Liver (tissue), 9 donors: ENCODE data around the gene IGSF6. TPM values are rescaled to one million over a fixed set of nuclear protein-coding genes. Genes with fewer than 3 reads are reported as not detected.

Experiments
- DNase-seq: peaks from one replicate; pipeline ENCODE4 v3.0.0-alpha.2; 2017; ENCODE audit warnings: low spot score
- H3K27ac ChIP-seq, 2 donors: one replicate each; pipeline ENCODE4 v1.7.0; 2013; ENCODE audit warnings: inconsistent platforms in 2 of 2, low read length in 2 of 2, control low read depth in 1 of 2, low read depth in 1 of 2, mild to moderate bottlenecking in 1 of 2
- H3K27me3 ChIP-seq, 4 donors: one replicate each; pipeline versions ENCODE4 v1.6.1 to v1.7.0; 2013; ENCODE audit warnings: low read length in 3 of 4, inconsistent platforms in 1 of 4, mild to moderate bottlenecking in 1 of 4, moderate library complexity in 1 of 4; ENCODE audit not compliant: control insufficient read depth in 4 of 4, insufficient read depth in 4 of 4
- H3K36me3 ChIP-seq, 4 donors: one replicate each; pipeline versions ENCODE4 v1.6.1 to v1.7.0; 2013; ENCODE audit warnings: low read length in 3 of 4, mild to moderate bottlenecking in 3 of 4, low read depth in 1 of 4, moderate library complexity in 1 of 4; ENCODE audit not compliant: control insufficient read depth in 4 of 4, insufficient read depth in 3 of 4
- H3K4me1 ChIP-seq, 4 donors: one replicate each; pipeline versions ENCODE4 v1.6.1 to v1.7.0; 2013; ENCODE audit warnings: low read length in 3 of 4, mild to moderate bottlenecking in 3 of 4, moderate library complexity in 1 of 4; ENCODE audit not compliant: control insufficient read depth in 4 of 4, insufficient read depth in 4 of 4
- H3K4me3 ChIP-seq, 3 donors: one replicate each; pipeline versions ENCODE4 v1.6.1 to v1.7.0; 2013; ENCODE audit warnings: low read length in 3 of 3, control low read depth in 1 of 3, low read depth in 1 of 3, mild to moderate bottlenecking in 1 of 3
- H3K9ac ChIP-seq, 2 donors: one replicate each; pipeline ENCODE4 v1.7.0; 2013; ENCODE audit warnings: low read length in 2 of 2, mild to moderate bottlenecking in 2 of 2, moderate library complexity in 2 of 2, control low read depth in 1 of 2, low read depth in 1 of 2
- H3K9me3 ChIP-seq, 4 donors: one replicate each; pipeline versions ENCODE4 v1.6.1 to v1.7.0; 2013; ENCODE audit warnings: low read length in 3 of 4; ENCODE audit not compliant: control insufficient read depth in 4 of 4
- ATF3 ChIP-seq: IDR thresholded peaks from 2 replicates; pipeline ENCODE4 v1.6.1; 2016; ENCODE audit warnings: antibody characterized with exemption
- CTCF ChIP-seq: fragments of 150-350 bp; IDR thresholded peaks from 2 replicates; pipeline ENCODE4 v1.5.1; 2017; ENCODE audit warnings: improper control_type of control experiment, low read depth, low read length; ENCODE audit not compliant: missing input control
- EGR1 ChIP-seq, 2 donors: IDR thresholded peaks; 2 replicates each; pipeline ENCODE4 v1.6.1; 2016 to 2018; ENCODE audit warnings: antibody characterized with exemption in 2 of 2, low read depth in 2 of 2
- FOXA1 ChIP-seq: IDR thresholded peaks from 2 replicates; pipeline ENCODE4 v1.6.1; 2016; ENCODE audit warnings: antibody characterized with exemption
- FOXA2 ChIP-seq: IDR thresholded peaks from 2 replicates; pipeline ENCODE4 v1.6.1; 2016; ENCODE audit warnings: antibody characterized with exemption
- GABPA ChIP-seq, 2 donors: IDR thresholded peaks in 1 of 2; conservative IDR thresholded peaks in 1 of 2; 2 replicates each; pipeline ENCODE4 v1.6.1; 2016; ENCODE audit warnings: antibody characterized with exemption in 2 of 2, mild to moderate bottlenecking in 1 of 2, moderate library complexity in 1 of 2
- HNF4A ChIP-seq, 2 donors: conservative IDR thresholded peaks; 2 replicates each; pipeline ENCODE4 v1.6.1; 2016; ENCODE audit warnings: antibody characterized with exemption in 2 of 2, mild to moderate bottlenecking in 2 of 2
- HNF4G ChIP-seq: IDR thresholded peaks from 2 replicates; pipeline ENCODE4 v1.6.1; 2016; ENCODE audit warnings: antibody characterized with exemption
- JUND ChIP-seq, 2 donors: IDR thresholded peaks; 2 replicates each; pipeline ENCODE4 v1.6.1; 2016; ENCODE audit warnings: antibody characterized with exemption in 2 of 2
- MAX ChIP-seq: IDR thresholded peaks from 2 replicates; pipeline ENCODE4 v1.6.1; 2016; ENCODE audit warnings: antibody characterized with exemption
- NR2F2 ChIP-seq: IDR thresholded peaks from 2 replicates; pipeline ENCODE4 v1.6.1; 2016; ENCODE audit warnings: antibody characterized with exemption
- RAD21 ChIP-seq, 2 donors: IDR thresholded peaks; 2 replicates each; pipeline ENCODE4 v1.6.1; 2016; ENCODE audit warnings: antibody characterized with exemption in 2 of 2, mild to moderate bottlenecking in 2 of 2
- REST ChIP-seq: IDR thresholded peaks from 2 replicates; pipeline ENCODE4 v1.6.1; 2016; ENCODE audit warnings: antibody characterized with exemption, mild to moderate bottlenecking
- RXRA ChIP-seq, 2 donors: IDR thresholded peaks; 2 replicates each; pipeline ENCODE4 v1.6.1; 2017 to 2018; ENCODE audit warnings: antibody characterized with exemption in 2 of 2, mild to moderate bottlenecking in 1 of 2
- SP1 ChIP-seq: IDR thresholded peaks from 2 replicates; pipeline ENCODE4 v1.6.1; 2018; ENCODE audit warnings: antibody characterized with exemption, mild to moderate bottlenecking
- TAF1 ChIP-seq: conservative IDR thresholded peaks from 2 replicates; pipeline ENCODE4 v1.6.1; 2016; ENCODE audit warnings: antibody characterized with exemption, mild to moderate bottlenecking
- YY1 ChIP-seq: IDR thresholded peaks from 2 replicates; pipeline ENCODE4 v1.6.1; 2016; ENCODE audit warnings: antibody characterized with exemption, mild to moderate bottlenecking
- ZBTB33 ChIP-seq: IDR thresholded peaks from 2 replicates; pipeline ENCODE4 v1.6.1; 2016; ENCODE audit warnings: antibody characterized with exemption
- WGBS: extraction: QIAGEN DNeasy Blood & Tissue Kit; methylation state at CpG from one replicate; pipeline ENCODE4 v1.1.7; 2013; 5-methylcytosine and 5-hydroxymethylcytosine counted together
- polyA plus RNA-seq, 2 donors: library from polyadenylated mRNA; stranded (reverse) in 1 of 2; unstranded in 1 of 2; fragments of 200-250 nt in 1 of 2; fragments of >200 nt in 1 of 2; fragmentation: Nextera tagmentation in 1 of 2; extraction: Ambion mirVana in 1 of 2; gene quantifications; one replicate each; pipeline versions ENCODE4 v1.2.1 to v1.2.3, GENCODE V29; 2013 to 2015
- total RNA-seq, 2 donors: library from RNA; depleted of rRNA; stranded (reverse); fragments of >200 nt; gene quantifications; one replicate each; pipeline ENCODE4 v1.2.3, GENCODE V29; 2014
- donor health status: healthy.
- donor health status: healthy.
- donor health status: healthy.
- donor health status: healthy.
- donor health status: healthy.

Gene IGSF6
- total and polyA plus RNA-seq, 4 donors = 2.6 to 27.3 (median 5.4) TPM

GRCh38 chr16:21617607-21618006, 34.8 kb downstream of the IGSF6 start:
- H3K9ac ChIP-seq = no peak overlapping the region
- no peak for DNase-seq
- 92% methylated on average over 3 of the region's 3 CpGs for WGBS
- no peaks in the 10 kb centered on the region for H3K9me3 ChIP-seq
- H3K4me3 ChIP-seq = no peak overlapping the region
- TF ChIP-seq EGR1 (IDR thresholded peaks at IDR 0.05; ENCODE audit: low read depth in 2 of 2) = no peak
- TF ChIP-seq JUND (IDR thresholded peaks at IDR 0.05) = no peak
- TF ChIP-seq HNF4A (conservative IDR thresholded peaks at IDR 0.05) = no peak
- no peak for TF ChIP-seq TAF1
- TF ChIP-seq HNF4G = no peak
- TF ChIP-seq RXRA (IDR thresholded peaks at IDR 0.05) = no peak
- TF ChIP-seq GABPA (IDR thresholded peaks at IDR 0.05 in 1 of 2, conservative IDR thresholded peaks at IDR 0.05 in 1 of 2) = no peak
- no peak for TF ChIP-seq ZBTB33
- no peak for TF ChIP-seq REST
- no peak for TF ChIP-seq RAD21 (IDR thresholded peaks at IDR 0.05)
- no peak for TF ChIP-seq SP1
- no peak for TF ChIP-seq ATF3
- TF ChIP-seq CTCF = no peak
- TF ChIP-seq MAX = no peak
- no peak for TF ChIP-seq FOXA1
- no peak for TF ChIP-seq FOXA2
- TF ChIP-seq YY1 = no peak
- no peak for TF ChIP-seq NR2F2
- H3K36me3 ChIP-seq = peaks cover 0 to 4% (median 3%) of the 10 kb centered on the region in 4 donors
- H3K4me1 ChIP-seq = no peaks in the 10 kb centered on the region
- no peak overlapping the region for H3K27ac ChIP-seq
- no peaks in the 10 kb centered on the region for H3K27me3 ChIP-seq
